Measurements from ENCODE around the gene ZFP36L1.
"Not testable (repeated sequence)": the region's sequence is repeated elsewhere in the genome, so short reads cannot be mapped to it uniquely, and the experiment has no call there.

The ZFP36L1 gene

GRCh38 chr14:68767248-68767645 is 25.6 kb downstream of the ZFP36L1 start:
- no peak for ATAC-seq
- no peak for TF ChIP-seq SNAI2 (CRISPR knock-in tag; IDR thresholded peaks at IDR 0.05)
- TF ChIP-seq POU6F1 (CRISPR knock-in tag; IDR thresholded peaks at IDR 0.05; ENCODE audit: borderline replicate concordance, low read depth) = no peak
- no peak for TF ChIP-seq CSDC2 (CRISPR knock-in tag; IDR thresholded peaks at IDR 0.05)
- TF ChIP-seq TSHZ2 (CRISPR knock-in tag; IDR thresholded peaks at IDR 0.05) = no peak
- no peak for TF ChIP-seq ZFP3 (CRISPR knock-in tag; IDR thresholded peaks at IDR 0.05)
- no peak for TF ChIP-seq BACH2 (CRISPR knock-in tag; IDR thresholded peaks at IDR 0.05; ENCODE audit: borderline replicate concordance)
- TF ChIP-seq TCF4 (CRISPR knock-in tag; IDR thresholded peaks at IDR 0.05; ENCODE audit: borderline replicate concordance) = no peak
- TF ChIP-seq ZNF8 (CRISPR knock-in tag; IDR thresholded peaks at IDR 0.05) = no peak
- no peak for TF ChIP-seq ZNF70 (CRISPR knock-in tag; IDR thresholded peaks at IDR 0.05)
- TF ChIP-seq ESRRG (CRISPR knock-in tag; IDR thresholded peaks at IDR 0.05) = no peak
- TF ChIP-seq OSR1 (CRISPR knock-in tag; IDR thresholded peaks at IDR 0.05) = no peak
- TF ChIP-seq ZFP30 (CRISPR knock-in tag; IDR thresholded peaks at IDR 0.05) = no peak
- no peak for TF ChIP-seq RARB (CRISPR knock-in tag; IDR thresholded peaks at IDR 0.05)
- TF ChIP-seq, protein P1, sequence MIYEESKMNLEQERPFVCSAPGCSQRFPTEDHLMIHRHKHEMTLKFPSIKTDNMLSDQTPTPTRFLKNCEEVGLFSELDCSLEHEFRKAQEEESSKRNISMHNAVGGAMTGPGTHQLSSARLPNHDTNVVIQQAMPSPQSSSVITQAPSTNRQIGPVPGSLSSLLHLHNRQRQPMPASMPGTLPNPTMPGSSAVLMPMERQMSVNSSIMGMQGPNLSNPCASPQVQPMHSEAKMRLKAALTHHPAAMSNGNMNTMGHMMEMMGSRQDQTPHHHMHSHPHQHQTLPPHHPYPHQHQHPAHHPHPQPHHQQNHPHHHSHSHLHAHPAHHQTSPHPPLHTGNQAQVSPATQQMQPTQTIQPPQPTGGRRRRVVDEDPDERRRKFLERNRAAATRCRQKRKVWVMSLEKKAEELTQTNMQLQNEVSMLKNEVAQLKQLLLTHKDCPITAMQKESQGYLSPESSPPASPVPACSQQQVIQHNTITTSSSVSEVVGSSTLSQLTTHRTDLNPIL (CRISPR knock-in tag; IDR thresholded peaks at IDR 0.05; ENCODE audit: low read depth) = no peak
- TF ChIP-seq, protein P2, sequence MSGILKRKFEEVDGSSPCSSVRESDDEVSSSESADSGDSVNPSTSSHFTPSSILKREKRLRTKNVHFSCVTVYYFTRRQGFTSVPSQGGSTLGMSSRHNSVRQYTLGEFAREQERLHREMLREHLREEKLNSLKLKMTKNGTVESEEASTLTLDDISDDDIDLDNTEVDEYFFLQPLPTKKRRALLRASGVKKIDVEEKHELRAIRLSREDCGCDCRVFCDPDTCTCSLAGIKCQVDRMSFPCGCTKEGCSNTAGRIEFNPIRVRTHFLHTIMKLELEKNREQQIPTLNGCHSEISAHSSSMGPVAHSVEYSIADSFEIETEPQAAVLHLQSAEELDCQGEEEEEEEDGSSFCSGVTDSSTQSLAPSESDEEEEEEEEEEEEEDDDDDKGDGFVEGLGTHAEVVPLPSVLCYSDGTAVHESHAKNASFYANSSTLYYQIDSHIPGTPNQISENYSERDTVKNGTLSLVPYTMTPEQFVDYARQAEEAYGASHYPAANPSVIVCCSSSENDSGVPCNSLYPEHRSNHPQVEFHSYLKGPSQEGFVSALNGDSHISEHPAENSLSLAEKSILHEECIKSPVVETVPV (CRISPR knock-in tag; IDR thresholded peaks at IDR 0.05) = no peak
- no peak for TF ChIP-seq GLIS3 (CRISPR knock-in tag; IDR thresholded peaks at IDR 0.05)

DNA sequence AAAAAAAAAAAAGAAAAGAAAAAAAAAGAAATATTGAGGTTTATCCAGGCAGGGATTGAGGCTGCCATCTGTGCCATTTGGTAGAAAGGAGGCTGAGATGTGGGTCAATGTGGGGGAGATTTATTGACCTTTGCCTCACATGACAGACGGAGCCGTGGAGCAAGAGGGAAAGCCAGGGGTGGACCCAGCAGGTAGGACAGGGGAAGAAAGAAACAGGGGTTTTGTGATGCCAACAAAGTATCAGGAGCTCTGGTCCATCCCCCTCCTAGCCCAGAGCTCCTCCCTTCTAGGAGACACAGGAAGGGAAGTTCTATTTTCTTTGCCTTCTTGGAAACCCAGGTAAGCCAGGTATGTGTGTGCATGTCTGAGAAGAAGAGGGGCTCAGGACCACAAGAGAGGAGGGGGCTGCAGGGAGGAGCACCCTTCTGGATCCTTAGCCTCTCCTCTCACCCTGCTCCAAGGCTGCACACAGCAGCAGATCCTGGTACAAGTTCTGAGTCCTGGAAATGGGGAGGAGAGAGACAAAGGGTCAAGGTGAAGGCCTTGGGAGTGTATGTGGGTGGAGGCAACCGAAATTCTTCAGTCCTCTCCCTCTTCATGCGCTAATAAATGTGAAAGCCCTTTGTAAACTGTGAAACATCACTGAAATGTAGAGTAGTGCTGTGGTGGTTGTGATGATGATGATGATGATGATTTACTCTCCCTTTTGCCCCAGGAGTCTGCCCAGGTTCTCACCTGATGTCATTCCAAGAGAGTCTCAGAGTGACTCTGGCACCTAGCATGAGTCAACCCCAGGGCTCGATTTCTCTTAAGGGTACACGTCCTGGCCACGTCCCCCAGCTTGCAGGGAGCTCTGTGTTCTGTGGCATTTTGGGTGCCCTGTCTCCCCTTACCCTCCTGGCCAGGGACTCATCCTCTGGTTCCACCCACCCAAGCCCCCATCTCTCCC is 26.3 kb downstream of the ZFP36L1 start:
- no peak for ATAC-seq
- TF ChIP-seq ZNF8 (CRISPR knock-in tag; IDR thresholded peaks at IDR 0.05) = no peak
- no peak for TF ChIP-seq GLIS3 (CRISPR knock-in tag; IDR thresholded peaks at IDR 0.05)
- TF ChIP-seq ISL1 (CRISPR knock-in tag; IDR thresholded peaks at IDR 0.05) = no peak
- no peak for TF ChIP-seq PPARA (CRISPR knock-in tag; IDR thresholded peaks at IDR 0.05; ENCODE audit: borderline replicate concordance)
- no peak for TF ChIP-seq ZFP30 (CRISPR knock-in tag; IDR thresholded peaks at IDR 0.05)
- TF ChIP-seq SNAI2 (CRISPR knock-in tag; IDR thresholded peaks at IDR 0.05) = no peak
- TF ChIP-seq ZNF565 (CRISPR knock-in tag; conservative IDR thresholded peaks at IDR 0.05; ENCODE audit: low read depth) = no peak
- TF ChIP-seq, protein P1 (CRISPR knock-in tag; IDR thresholded peaks at IDR 0.05; ENCODE audit: low read depth) = no peak
- no peak for TF ChIP-seq ZNF70 (CRISPR knock-in tag; IDR thresholded peaks at IDR 0.05)
- TF ChIP-seq ARNTL (CRISPR knock-in tag; IDR thresholded peaks at IDR 0.05; ENCODE audit: borderline replicate concordance, low read depth) = no peak
- no peak for TF ChIP-seq CSDC2 (CRISPR knock-in tag; IDR thresholded peaks at IDR 0.05)
- TF ChIP-seq PATZ1 (CRISPR knock-in tag; IDR thresholded peaks at IDR 0.05; ENCODE audit: borderline replicate concordance) = no peak
- no peak for TF ChIP-seq TOX (CRISPR knock-in tag; IDR thresholded peaks at IDR 0.05; ENCODE audit: borderline replicate concordance)
- TF ChIP-seq POU6F1 (CRISPR knock-in tag; IDR thresholded peaks at IDR 0.05; ENCODE audit: borderline replicate concordance, low read depth) = no peak
- no peak for TF ChIP-seq ESRRG (CRISPR knock-in tag; IDR thresholded peaks at IDR 0.05)
- no peak for TF ChIP-seq OSR1 (CRISPR knock-in tag; IDR thresholded peaks at IDR 0.05)
- TF ChIP-seq ZFP3 (CRISPR knock-in tag; IDR thresholded peaks at IDR 0.05) = no peak
- no peak for TF ChIP-seq RARB (CRISPR knock-in tag; IDR thresholded peaks at IDR 0.05)
- no peak for TF ChIP-seq ZC3H10 (CRISPR knock-in tag; IDR thresholded peaks at IDR 0.05)
- TF ChIP-seq, protein P2 (CRISPR knock-in tag; IDR thresholded peaks at IDR 0.05) = no peak

GRCh38 chr14:68763843-68764242 is 29.0 kb downstream of the ZFP36L1 start:
- ATAC-seq = not testable (repeated sequence)

All from SK-N-SH treated with all-trans-retinoic acid at 6 μM for 48 hours (cell line).